Mesenteric fat pad (tissue), 1 donor: ENCODE data around the gene NRDC. TPM values are rescaled to one million over a fixed set of nuclear protein-coding genes. Genes with fewer than 3 reads are reported as not detected.
"Not testable (repeated sequence)": the region's sequence is repeated elsewhere in the genome, so short reads cannot be mapped to it uniquely, and the experiment has no call there.

Experiments
- DNase-seq: peaks from one replicate; pipeline ENCODE4 v3.0.0-alpha.2; 2020; ENCODE audit warnings: low spot score
- total RNA-seq: library from RNA; stranded (reverse); fragmentation: NEBNext Ultra II Directional; extraction: Animal tissue kit (Norgen Biotek cat#: 25700); gene quantifications from one replicate; pipeline ENCODE4 v1.2.1, GENCODE V29; 2021
- donor health status: DM: yes; HTN: yes; CAD: no.

The NRDC gene
- total RNA-seq, 1 donor from 2014 or later: 129 TPM

DNA sequence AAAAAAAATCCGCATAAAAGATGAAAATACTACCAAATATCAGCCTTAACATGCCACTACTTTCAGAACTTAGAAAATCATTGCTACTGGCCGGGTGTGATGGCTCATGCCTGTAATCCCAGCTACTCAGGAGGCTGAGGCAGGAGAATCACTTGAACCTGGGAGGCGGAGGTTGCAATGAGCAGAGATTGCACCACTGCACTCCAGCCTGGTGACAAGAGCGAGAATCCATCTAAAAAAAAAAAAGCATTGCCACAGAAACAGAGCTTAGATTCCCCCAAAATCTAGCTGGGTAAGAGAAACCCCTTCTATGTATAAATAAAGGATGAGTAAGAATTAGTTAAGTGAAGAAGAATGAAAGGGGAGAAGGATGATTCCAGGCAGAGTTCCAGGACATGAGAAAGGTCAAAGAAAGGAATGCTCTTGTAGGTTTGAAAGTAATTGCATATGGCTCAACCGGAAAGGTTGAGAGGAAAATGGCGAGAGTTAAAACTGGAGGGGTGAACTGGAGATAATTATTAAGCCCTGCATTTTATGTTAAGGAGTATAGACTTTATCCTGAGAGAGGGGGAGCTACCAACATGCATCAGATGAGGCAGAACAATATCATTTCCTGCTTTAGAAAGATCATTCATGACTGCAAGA lies 19.7 kb upstream of the NRDC start:
- DNase-seq: no peak

DNA sequence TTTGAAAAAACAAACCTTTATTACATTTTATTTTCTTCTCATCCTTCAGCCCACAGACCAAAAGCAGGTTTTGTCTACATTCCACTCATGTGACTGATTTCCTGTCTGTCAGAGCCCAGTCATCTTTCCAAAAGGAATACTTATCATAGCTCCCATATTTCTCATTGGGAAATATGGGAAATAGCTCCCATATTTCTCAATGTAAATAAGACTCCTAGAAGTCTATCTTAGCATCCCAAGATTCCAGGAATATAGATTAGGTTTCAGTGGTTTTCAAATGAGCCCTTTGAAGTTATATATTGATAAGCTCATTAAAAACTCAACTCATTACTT lies 19.1 kb upstream of the NRDC start:
- no peak for DNase-seq

DNA sequence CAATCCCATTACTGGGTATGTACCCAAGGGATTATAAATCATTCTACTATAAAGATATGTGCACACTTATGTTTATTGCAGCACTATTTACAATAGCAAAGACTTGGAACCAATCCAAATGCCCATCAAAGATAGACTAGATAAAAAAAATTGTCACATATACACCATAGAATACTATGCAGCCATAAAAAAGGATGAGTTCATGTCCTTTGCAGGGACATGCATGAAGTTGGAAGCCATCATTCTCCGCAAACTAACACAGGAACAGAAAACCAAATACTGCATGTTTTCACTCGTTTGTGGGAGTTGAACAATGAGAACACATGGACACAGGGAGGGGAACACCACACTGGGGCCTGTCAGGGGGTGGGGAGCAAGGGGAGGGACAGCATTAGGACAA lies 16.2 kb upstream of the NRDC start:
- DNase-seq: not testable (repeated sequence)

DNA sequence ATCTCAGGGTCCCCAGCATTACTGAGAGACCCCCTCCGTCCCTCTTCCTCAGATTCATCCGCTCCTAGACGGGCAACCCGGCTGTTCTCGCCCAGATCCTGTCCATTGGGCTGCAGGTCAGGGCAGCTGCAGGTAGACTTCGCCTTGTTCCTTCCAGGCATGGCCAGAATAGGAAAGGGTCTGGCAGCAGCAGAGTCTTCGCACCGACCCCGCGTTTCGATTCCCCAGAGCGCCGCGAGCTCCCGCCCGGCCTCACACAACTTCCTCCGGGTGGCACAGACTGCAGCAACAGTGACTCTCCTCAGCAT lies 265 bp downstream of the NRDC start:
- DNase-seq: no peak

DNA sequence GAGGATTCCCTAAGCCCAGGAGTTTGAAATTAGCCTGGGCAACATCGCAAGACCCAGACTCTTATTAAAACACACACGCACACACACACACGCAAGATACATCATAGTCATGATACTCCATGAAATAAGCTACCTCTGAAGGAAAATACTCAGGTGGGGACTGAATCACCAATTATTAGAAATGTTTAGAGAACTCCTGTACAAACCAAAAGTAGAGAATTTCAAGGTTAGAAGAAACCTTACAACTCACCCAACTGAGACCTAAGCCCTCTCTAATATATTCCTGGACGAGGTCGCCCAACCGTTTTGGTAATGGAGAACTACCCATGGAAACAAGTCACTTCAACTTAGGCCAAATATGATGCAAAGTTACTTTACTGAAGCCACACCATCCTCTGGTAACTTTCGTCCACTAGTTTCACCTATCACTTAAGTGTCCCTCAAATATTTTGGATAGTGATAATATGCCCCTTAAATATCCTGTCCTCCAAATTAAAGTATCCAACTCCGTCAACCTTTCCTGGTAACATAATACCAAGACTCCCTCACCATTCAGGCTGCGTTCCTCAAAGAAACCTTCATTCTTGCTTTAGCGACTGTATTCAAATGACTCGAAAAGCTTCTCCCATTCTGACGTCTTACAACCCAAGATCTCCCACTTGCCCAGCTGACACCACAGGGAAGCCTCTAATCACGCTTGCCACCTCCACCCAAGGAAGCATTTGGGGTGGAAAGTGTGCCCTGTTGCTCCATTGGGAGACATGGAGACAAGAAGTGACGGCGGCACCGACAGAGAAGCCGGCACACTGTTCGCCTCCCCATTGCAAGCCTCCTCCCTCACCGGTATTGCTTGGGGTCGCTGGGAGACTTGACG lies 856 bp downstream of the NRDC start:
- DNase-seq: no peak

DNA sequence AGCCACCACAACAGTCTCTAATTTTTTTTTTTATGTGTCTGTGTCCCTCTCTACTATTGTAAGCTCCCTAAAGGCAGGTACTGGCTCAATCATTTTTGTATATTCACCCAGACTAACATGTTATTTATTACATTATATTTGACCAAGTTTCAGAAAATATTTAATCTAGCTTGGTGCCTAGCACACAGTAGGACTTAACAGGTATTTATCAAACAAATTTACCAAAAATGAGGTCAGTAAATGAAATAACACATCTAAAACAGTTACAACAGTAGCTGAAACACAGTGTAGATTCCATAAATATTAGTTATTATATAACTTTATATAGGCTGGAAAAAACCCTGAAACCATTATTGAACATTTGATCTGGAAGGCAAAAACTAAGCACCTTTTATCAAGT lies 2.7 kb downstream of the NRDC start:
- no peak for DNase-seq

DNA sequence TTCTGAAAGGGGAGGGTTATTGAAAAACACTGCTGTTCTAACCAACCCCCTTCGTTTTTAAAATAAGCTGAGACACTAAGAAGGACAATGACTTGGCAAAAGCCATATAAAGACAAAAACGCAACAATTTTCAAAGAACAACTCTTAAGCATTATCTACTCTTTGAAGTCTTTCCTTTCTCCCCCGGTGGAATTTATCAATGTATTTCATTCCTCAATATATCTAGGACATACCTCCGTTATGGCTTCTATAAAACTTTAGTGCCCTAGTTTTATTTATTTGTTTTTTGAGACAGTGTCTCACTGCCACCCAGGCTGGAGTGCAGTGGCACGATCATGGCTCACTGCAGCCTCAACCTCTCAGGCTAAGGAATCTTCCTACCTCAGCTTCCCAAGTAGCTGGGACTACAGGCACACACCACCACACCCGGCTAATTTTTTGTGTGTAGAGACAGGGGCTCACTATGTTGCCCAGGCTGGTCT lies 3.2 kb downstream of the NRDC start:
- no peak for DNase-seq

DNA sequence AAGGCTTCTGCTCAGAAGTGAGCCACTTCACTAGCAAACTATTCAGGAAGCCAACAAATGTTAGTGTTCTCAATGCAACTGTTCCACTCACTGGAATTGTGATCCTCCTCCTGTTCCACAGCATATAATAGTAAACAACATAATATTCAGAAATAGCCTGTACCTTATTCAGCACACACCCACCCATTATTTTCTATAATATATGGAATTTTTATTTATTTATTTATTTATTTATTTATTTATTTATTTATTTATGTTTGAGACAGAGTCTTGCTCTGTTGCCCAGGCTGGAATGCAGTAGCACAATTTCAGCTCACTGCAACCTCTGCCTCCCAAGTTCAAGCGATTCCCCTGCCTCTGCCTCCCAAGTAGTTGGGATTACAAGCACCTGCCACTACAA lies 5.3 kb downstream of the NRDC start:
- DNase-seq: not testable (repeated sequence)

DNA sequence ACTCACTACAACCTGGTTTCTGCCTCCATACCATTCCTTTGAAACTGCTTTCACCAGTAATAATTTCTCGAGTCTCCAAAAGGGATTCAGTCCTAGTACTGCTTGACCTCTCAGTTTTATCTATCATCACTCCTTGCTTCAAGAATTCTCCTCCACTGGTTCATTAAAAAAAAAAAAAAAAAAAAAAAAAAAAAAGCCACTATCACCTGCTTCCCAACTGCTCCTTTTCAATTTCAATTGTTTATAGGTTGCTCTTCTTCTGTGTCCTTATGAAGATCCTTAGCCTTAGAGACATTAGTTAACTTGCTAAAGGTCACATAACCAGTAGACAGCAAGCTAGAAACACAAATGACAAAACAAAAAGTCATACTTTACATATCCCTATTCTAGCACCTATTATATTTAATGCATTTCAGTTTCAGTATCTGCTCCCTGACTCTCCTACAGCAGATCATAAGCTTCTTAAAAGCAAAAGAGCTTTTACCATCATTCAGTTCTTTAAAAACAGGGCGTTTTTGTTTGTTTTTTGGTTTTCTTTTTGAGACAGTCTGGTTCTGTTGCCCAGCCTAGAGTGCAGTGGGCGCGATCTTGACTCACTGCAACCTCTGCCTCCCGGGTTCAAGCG lies 7.1 kb downstream of the NRDC start:
- DNase-seq: no peak

DNA sequence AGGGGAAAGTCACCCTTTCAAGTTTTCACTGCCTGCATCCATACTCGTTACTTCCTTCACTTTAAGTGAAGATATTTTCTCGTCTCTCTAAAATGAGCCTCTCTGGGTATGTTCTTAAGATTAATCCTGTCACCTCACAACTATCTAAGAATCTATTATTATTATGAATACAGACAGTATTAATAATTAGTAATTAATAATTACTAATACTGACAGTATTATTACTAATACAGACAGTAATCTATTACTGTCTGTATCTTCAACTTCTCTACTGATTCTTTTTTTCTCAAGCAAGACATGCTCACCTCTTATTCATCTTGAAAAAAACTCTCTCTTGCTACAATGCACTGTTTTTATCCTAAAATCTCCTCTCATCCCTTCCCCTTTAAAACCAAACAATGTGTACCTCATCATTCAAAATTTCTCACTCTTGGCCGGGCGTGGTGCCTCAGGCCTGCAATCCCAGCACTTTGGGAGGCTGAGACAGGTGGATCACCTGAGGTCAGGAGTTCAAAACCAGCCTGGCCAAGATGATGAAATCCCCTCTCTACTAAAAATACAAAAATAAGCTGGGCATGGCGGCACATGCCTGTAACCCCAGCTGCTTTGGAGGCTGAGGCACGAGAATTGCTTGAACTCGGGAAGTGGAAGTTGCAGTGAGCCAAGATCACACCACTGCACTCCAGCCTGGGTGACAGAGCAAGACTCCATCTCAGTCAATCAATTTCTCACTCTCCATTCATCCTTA lies 7.8 kb downstream of the NRDC start:
- DNase-seq: no peak

DNA sequence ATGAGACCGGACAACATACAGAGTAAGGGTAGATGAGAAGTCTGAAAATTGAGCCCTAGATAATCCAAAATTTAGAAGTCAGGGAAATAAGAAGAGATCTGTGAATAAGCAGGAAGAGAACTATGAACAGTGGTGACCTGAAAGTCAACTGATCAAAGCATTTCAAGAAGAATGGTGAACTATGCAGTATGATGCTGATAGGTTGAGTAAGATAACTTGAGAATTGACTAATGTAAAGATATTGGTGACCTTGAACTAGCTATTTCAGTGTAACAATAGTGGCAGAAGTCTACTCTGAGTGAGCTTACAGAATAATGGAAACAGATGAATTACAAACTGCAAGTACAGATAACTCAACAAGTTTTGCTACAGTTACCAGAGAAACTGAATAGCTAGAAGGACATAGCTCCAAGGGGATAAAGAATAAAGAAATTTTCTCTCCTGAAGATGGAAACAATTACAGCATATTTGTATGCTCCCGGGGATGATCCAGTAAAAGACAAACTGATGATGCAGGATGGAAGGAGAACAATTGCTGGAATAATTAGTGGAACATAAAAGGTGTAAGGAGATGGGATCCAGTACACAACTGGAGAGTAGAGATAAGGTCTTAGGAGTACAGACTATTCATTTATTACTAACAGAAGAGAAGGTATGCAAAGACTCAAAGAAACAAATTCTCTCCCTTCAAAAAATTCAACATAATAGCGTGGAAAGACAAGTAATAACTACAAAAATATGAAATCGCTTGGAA lies 10.9 kb downstream of the NRDC start:
- DNase-seq: no peak

DNA sequence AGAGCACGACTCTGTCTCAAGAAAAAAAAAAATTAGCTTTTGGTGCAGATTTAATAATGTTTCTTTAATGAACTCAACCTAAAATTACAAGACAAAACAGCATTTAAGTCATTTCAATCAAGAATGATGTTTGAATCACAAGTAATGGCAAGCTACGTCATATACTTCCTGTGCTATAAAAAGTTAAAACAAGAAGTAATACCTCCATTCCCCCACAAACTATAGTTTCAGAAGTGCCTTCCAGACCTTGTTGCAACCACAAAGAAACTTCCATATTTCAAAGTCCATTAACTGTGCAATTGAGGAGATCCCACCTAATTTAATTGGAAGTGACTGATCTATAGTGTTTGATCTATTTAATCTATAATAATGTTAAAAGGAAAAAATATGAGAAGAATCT lies 15.1 kb downstream of the NRDC start:
- DNase-seq: no peak

DNA sequence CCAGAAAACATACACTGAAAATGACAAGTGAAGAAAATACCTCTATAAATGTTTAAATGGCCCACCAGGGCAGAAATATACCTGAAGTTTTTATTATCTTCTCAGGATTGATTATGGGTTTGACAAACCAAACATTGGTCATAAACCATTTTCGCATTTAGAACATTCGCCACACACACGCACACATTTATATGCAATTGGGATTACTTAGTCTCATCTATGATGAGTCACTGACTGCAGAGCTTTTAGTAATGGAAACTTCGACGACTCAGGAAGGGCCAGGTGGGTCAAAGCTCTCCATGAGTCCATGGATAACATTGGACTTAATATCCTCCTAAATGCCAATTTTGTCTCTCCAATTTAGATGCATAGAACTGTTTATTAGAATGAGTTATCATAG lies 16.9 kb downstream of the NRDC start:
- DNase-seq: no peak

DNA sequence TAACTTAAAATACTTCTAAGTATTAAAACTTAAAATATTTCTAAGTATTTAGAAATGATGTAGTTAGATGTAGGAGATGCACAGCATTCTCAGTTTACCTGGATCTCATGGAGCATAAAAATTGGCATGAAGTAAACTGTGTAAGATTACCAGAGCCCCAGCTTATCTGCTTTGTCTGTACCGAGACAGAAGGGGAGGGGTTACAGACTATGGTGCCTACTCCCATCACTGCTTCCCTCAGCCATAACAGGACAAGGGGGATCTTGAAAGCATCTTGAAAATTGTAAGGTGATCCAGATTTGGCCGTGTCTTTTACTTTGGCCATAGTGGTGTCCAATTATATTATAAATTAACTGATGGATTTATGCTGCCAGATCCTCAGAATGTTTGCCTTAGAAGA lies 18.8 kb downstream of the NRDC start:
- DNase-seq: no peak

DNA sequence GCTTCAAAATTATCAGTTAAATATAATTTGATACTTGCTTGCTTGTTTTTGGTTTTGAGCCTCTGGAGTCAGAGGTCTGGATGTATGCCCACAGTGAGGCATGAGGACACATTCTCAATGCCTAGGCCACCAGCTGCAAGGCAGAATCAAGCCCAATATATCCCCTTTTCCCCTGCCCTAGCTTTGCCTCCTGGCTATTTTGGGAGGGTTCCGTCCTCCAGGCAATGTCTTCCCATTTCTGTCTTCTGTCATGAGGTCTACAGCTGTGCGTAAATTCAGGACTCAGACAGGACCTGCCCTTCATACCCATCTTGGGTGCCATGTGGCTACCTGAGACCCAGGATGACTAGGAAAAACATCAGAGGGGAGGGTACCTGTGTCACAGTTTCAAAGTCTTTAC lies 19.2 kb downstream of the NRDC start:
- DNase-seq: no peak

DNA sequence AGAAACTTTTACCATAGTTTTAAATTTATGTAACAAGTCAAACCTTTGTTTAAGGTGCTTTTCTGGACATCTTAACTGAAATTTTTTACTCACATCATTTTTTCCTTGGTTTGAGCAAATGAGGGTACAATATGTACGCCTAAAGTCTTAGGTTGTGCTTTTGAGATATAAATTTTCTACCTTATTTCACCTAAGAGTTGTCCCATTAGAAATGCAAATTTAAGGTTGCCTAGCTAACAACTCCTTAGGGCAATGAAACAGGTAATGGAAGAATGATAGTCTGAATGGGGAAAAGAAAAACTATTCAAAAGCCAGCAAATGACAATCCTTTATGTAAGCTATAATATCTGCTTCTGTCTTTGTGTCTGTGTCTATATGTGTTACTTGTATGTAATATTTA lies 19.6 kb downstream of the NRDC start:
- no peak for DNase-seq

DNA sequence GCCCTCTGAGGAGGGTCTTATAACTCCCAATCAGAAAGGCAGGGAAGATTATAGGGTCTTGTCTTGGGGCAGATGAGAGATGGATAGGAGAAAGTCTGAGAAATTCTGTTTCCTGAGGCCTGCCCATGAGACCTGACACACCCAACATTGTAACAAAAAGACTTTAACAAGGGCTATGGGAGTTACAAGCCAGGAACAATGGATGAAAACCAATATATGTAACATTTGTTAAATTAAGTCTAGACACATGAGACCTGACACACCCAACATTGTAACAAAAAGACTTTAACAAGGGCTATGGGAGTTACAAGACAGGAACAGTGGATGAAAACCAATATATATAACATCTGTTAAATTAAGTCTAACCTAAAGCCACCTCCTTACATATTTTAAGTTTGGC lies 21.8 kb downstream of the NRDC start:
- no peak for DNase-seq

DNA sequence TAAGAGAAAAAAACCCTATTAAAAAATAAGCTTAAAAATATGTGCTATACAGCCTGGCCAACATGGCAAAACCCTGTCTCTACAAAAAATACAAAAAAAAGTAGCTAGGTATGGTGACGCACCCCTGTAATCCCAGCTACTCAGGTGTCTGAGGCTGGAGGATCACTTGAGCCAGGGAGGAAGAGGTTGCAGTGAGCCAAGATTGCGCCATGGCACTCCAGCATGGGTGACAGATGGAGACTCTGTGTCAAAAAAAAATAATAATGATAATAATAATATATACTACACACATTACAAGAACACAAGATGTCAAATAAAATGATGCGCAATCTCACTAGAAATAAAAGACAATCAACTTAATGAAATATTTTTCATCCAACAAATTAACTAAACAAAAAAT lies 22.9 kb downstream of the NRDC start:
- no peak for DNase-seq

DNA sequence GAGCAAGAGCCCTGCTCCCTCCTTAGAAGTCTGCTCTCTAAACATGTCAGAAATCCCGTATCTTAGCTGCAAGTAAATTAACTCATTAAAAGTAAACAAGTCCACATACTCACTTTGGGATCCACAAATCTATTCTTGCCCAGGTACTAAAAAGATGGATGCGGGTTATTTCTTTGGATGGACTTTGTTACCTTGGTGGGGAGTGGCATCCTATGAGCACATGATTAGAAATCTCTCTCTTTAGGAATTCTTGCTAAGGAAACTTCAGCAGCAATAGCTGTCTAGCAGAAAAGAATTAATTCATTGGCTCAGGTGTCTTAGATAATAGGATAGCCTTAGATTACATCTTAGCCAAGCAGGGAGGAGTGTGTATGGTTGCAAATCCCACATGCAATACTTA lies 25.2 kb downstream of the NRDC start:
- no peak for DNase-seq

DNA sequence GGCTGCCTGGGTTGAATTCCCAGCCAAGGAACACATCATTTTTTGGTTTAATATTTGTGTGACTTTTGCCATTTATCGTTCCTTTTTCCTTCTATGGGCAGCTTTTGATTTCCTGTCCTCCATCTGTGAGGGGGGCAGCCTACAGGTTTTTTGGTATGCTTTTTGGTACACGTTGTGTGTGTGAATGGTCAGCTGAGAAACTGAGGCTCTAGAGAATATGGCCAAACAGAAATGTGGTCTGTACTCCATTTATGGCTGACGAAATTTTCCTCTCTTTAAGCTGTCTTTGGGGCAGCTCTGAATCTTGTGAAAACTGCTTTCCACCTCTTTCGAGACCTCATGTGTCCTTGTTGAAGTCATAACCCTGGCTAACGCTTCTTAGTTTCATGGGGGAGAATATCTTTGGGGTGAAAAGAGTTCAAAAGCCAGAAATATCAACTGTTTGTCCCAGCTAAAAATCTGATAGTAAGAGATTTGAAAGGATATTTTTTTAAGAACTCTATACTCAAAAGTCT lies 26.6 kb downstream of the NRDC start:
- no peak for DNase-seq
